Neural crest cell (in vitro differentiated cells): ENCODE results near the gene ATP2C2. TPM values are rescaled to one million over a fixed set of nuclear protein-coding genes. Genes with fewer than 3 reads are reported as not detected.

Experiments used
- DNase-seq: peaks from one replicate; pipeline ENCODE4 v3.0.0; 2021; ENCODE audit warnings: low read depth, mixed read lengths, low spot score
- H3K27ac Mint-ChIP-seq: one replicate; pipeline ENCODE4 v1.8.0; 2021; ENCODE audit warnings: mild to moderate bottlenecking, mixed read lengths; ENCODE audit not compliant: unreplicated experiment
- H3K27me3 Mint-ChIP-seq: 2 replicates; pipeline ENCODE4 v1.8.0; 2021; ENCODE audit warnings: low read depth, mild to moderate bottlenecking, mixed read lengths
- H3K36me3 Mint-ChIP-seq: 2 replicates; pipeline ENCODE4 v1.8.0; 2021; ENCODE audit warnings: low read depth, mild to moderate bottlenecking, mixed read lengths
- H3K4me1 Mint-ChIP-seq: 2 replicates; pipeline ENCODE4 v1.8.0; 2021; ENCODE audit warnings: mixed read lengths
- H3K4me3 Mint-ChIP-seq: one replicate; pipeline ENCODE4 v1.8.0; 2021; ENCODE audit warnings: mild to moderate bottlenecking, mixed read lengths
- H3K9me3 Mint-ChIP-seq: 2 replicates; pipeline ENCODE4 v1.8.0; 2021; ENCODE audit warnings: mixed read lengths
- CTCF ChIP-seq: fragments of 200-600 bp; sonication (generic); conservative IDR thresholded peaks from 2 replicates; pipeline ENCODE4 v1.5.0; 2021; ENCODE audit warnings: antibody characterized with exemption, mild to moderate bottlenecking
- total RNA-seq: library from RNA; stranded (reverse); gene quantifications from 2 replicates; pipeline ENCODE4 v1.2.1, GENCODE V29; 2021

ATP2C2 gene
- total RNA-seq, 1 donor from 2014 or later, result 0.30 TPM

GRCh38 chr16:84495506-84495905, 127.2 kb downstream of the ATP2C2 start:
- no peaks in the 10 kb centered on the region for H3K27me3 Mint-ChIP-seq
- peaks cover 12% of the 10 kb centered on the region for H3K9me3 Mint-ChIP-seq
- no peak for DNase-seq
- peaks cover 47% of the 10 kb centered on the region for H3K36me3 Mint-ChIP-seq
- TF ChIP-seq CTCF, result no peak
- no peaks in the 10 kb centered on the region for H3K4me1 Mint-ChIP-seq
- no peak overlapping the region for H3K4me3 Mint-ChIP-seq
- no peak overlapping the region for H3K27ac Mint-ChIP-seq

GRCh38 chr16:84496991-84497390, 128.7 kb downstream of the ATP2C2 start:
- Mint-ChIP-seq H3K9me3 (peaks cover 12% of the 10 kb centered on the region), H3K27ac (no peak overlapping the region), H3K36me3 (peaks cover 39% of the 10 kb centered on the region), H3K27me3 (no peaks in the 10 kb centered on the region), H3K4me3 (no peak overlapping the region), H3K4me1 (no peaks in the 10 kb centered on the region)
- no peak for TF ChIP-seq CTCF
- DNase-seq, result no peak

- H3K9me3 Mint-ChIP-seq, result peaks cover 12% of the 10 kb centered on the region
- TF ChIP-seq CTCF, result no peak
- H3K4me1 Mint-ChIP-seq, result peaks cover 2% of the 10 kb centered on the region
- peaks cover 39% of the 10 kb centered on the region for H3K36me3 Mint-ChIP-seq
- no peak overlapping the region for H3K4me3 Mint-ChIP-seq
- no peaks in the 10 kb centered on the region for H3K27me3 Mint-ChIP-seq
- DNase-seq, result no peak
- H3K27ac Mint-ChIP-seq, result no peak overlapping the region
These were observed 129.3 kb downstream of the ATP2C2 start for GRCh38 chr16:84497418-84498222.

GRCh38 chr16:84498223-84498610, 129.9 kb downstream of the ATP2C2 start:
- H3K36me3 Mint-ChIP-seq, result peaks cover 33% of the 10 kb centered on the region
- no peak for DNase-seq
- no peak overlapping the region for H3K4me3 Mint-ChIP-seq
- H3K27me3 Mint-ChIP-seq, result no peaks in the 10 kb centered on the region
- H3K9me3 Mint-ChIP-seq, result peaks cover 8% of the 10 kb centered on the region
- H3K4me1 Mint-ChIP-seq, result peaks cover 8% of the 10 kb centered on the region
- no peak for TF ChIP-seq CTCF
- no peak overlapping the region for H3K27ac Mint-ChIP-seq

- Mint-ChIP-seq H3K27me3 (no peaks in the 10 kb centered on the region), H3K27ac (no peak overlapping the region)
These were observed 130.7 kb downstream of the ATP2C2 start for GRCh38 chr16:84498859-84499620.

More at GRCh38 chr16:84498859-84499620, 130.7 kb downstream of the ATP2C2 start:
- DNase-seq, result no peak
- Mint-ChIP-seq H3K9me3 (peaks cover 7% of the 10 kb centered on the region), H3K4me3 (no peak overlapping the region), H3K4me1 (peaks cover 16% of the 10 kb centered on the region), H3K36me3 (peaks cover 30% of the 10 kb centered on the region)
- TF ChIP-seq CTCF, result no peak
